Left ventricle myocardium superior (tissue), 1 donor: ENCODE results near the gene NNAT. TPM values are rescaled to one million over a fixed set of nuclear protein-coding genes. Genes with fewer than 3 reads are reported as not detected.

ENCODE experiments used
- ATAC-seq: fragments of 200-7000 bp; cut with Tn5 transposase; one replicate; pipeline ENCODE4 v1.9.1; 2020; ENCODE audit warnings: mild to moderate bottlenecking, moderate library complexity
- DNase-seq: peaks from one replicate; pipeline ENCODE4 v3.0.0-alpha.2; 2020
- intact Hi-C: fragments of 100-400 bp; cut with micrococcal nuclease; formaldehyde crosslinking; loops from one replicate; pipeline ENCODE4 v1.11.0; 2022
- total RNA-seq: library from RNA; stranded (reverse); fragmentation: NEBNext Ultra II Directional; extraction: Animal tissue kit (Norgen Biotek cat#: 25700); gene quantifications from one replicate; pipeline ENCODE4 v1.2.1, GENCODE V29; 2021
- donor health status: DM: no; HTN: yes; CAD: no; lungs with severe emphysema.

NNAT gene
- total RNA-seq, 1 donor from 2014 or later, result 0.25 TPM

- no peak for ATAC-seq
- intact Hi-C loops, result no loop called here
- no peak for DNase-seq
These were observed 22.9 kb upstream of the NNAT start for GRCh38 chr20:37498066-37498665.

GRCh38 chr20:37500311-37500710 lies 20.7 kb upstream of the NNAT start:
- ATAC-seq (no peak), DNase-seq (no peak)
- intact Hi-C loops, result no loop called here

- intact Hi-C loops, result no loop called here
- no peak for DNase-seq
- no peak for ATAC-seq
These were observed 19.1 kb upstream of the NNAT start for GRCh38 chr20:37501940-37502339.

- intact Hi-C loops, result no loop called here
- DNase-seq (no peak), ATAC-seq (no peak)
These were observed 18.4 kb upstream of the NNAT start for GRCh38 chr20:37502654-37503053.

- peak; percentile 88 for ATAC-seq
- peak; percentile 59 for DNase-seq
- intact Hi-C loops, result no loop called here
These were observed 17.7 kb upstream of the NNAT start for GRCh38 chr20:37503256-37503927.

- DNase-seq, result no peak
- ATAC-seq, result no peak
- intact Hi-C loops, result no loop called here
These were observed 16.5 kb upstream of the NNAT start for GRCh38 chr20:37504404-37505096.

GRCh38 chr20:37505263-37506151 lies 15.5 kb upstream of the NNAT start:
- ATAC-seq, result peak; percentile 43
- no peak for DNase-seq
- intact Hi-C loops, result no loop called here

- DNase-seq, result no peak
- no peak for ATAC-seq
- intact Hi-C loops, result no loop called here
These were observed 14.8 kb upstream of the NNAT start for GRCh38 chr20:37506152-37506725.

GRCh38 chr20:37510226-37510625 lies 10.8 kb upstream of the NNAT start:
- DNase-seq, result no peak
- intact Hi-C loops, result no loop called here

GRCh38 chr20:37511610-37512275 lies 9.3 kb upstream of the NNAT start:
- DNase-seq, result no peak
- ATAC-seq, result no peak
- intact Hi-C loops, result no loop called here

More at GRCh38 chr20:37510226-37510625, 10.8 kb upstream of the NNAT start:
- no peak for ATAC-seq

GRCh38 chr20:37513779-37514359 lies 7.2 kb upstream of the NNAT start:
- ATAC-seq, result no peak
- no peak for DNase-seq
- intact Hi-C loops, result no loop called here

GRCh38 chr20:37515876-37516275 lies 5.2 kb upstream of the NNAT start:
- DNase-seq, result no peak
- ATAC-seq, result no peak
- intact Hi-C loops, result no loop called here

- ATAC-seq (no peak), DNase-seq (no peak)
- intact Hi-C loops, result no loop called here
These were observed 4.0 kb upstream of the NNAT start for GRCh38 chr20:37516811-37517750.

- ATAC-seq (no peak), DNase-seq (no peak)
- intact Hi-C loops, result no loop called here
These were observed 3.0 kb upstream of the NNAT start for GRCh38 chr20:37518059-37518458.

- DNase-seq, result peak; percentile 81
- peak; percentile 75 for ATAC-seq
- intact Hi-C loops, result no loop called here
These were observed 2.2 kb upstream of the NNAT start for GRCh38 chr20:37518606-37519507.
